DND-41 (cell line): ENCODE results near the gene VPS37B.

ENCODE experiments used
- ATAC-seq: fragments of 200-7000 bp; cut with Tn5 transposase; 3 replicates; pipeline ENCODE4 v1.9.1; 2021; ENCODE audit warnings: low read depth; ENCODE audit not compliant: insufficient read depth
- DNase-seq: peaks from one replicate; pipeline ENCODE4 v3.0.0-alpha.2; 2020
- H2AFZ ChIP-seq: 2 replicates; pipeline ENCODE4 v1.6.0; 2012; ENCODE audit warnings: low read depth, low read length
- H3K27ac ChIP-seq: 2 replicates; pipeline ENCODE4 v1.5.1; 2012; ENCODE audit warnings: low read length, inconsistent platforms
- H3K27me3 ChIP-seq: fragments of 200-600 bp; sonication (generic); 2 replicates; pipeline ENCODE4 v1.6.0; 2012; ENCODE audit warnings: low read length, mild to moderate bottlenecking, inconsistent platforms; ENCODE audit not compliant: insufficient read depth, poor library complexity
- H3K36me3 ChIP-seq: 2 replicates; pipeline ENCODE4 v1.5.1; 2012; ENCODE audit warnings: low read length, inconsistent platforms; ENCODE audit not compliant: insufficient read depth
- H3K4me1 ChIP-seq: 2 replicates; pipeline ENCODE4 v1.5.1; 2012; ENCODE audit warnings: mild to moderate bottlenecking, low read length; ENCODE audit not compliant: insufficient read depth
- H3K4me2 ChIP-seq: 2 replicates; pipeline ENCODE4 v1.6.0; 2012; ENCODE audit warnings: mild to moderate bottlenecking, moderate library complexity, low read length, inconsistent platforms; ENCODE audit not compliant: insufficient read depth
- H3K4me3 ChIP-seq, 2 experiments: fragments of 200-600 bp in 1 of 2; shearing (Covaris generic) in 1 of 2; 2 replicates each; pipeline ENCODE4 v1.5.1; 2012 to 2016; ENCODE audit warnings: inconsistent platforms in 2 of 2, low read length in 2 of 2, mild to moderate bottlenecking in 2 of 2, low read depth in 1 of 2, moderate library complexity in 1 of 2
- H3K79me2 ChIP-seq: 2 replicates; pipeline ENCODE4 v1.6.0; 2012; ENCODE audit warnings: low read length, inconsistent platforms; ENCODE audit not compliant: insufficient read depth
- H3K9ac ChIP-seq: 2 replicates; pipeline ENCODE4 v1.6.0; 2012; ENCODE audit warnings: low read depth, mild to moderate bottlenecking, inconsistent platforms, low read length, moderate library complexity
- H3K9me3 ChIP-seq: 2 replicates; pipeline ENCODE4 v1.5.1; 2012; ENCODE audit warnings: low read length, moderate library complexity, mild to moderate bottlenecking, inconsistent platforms; ENCODE audit not compliant: insufficient read depth, severe bottlenecking
- H4K20me1 ChIP-seq: 2 replicates; pipeline ENCODE4 v1.6.0; 2012; ENCODE audit warnings: low read length; ENCODE audit not compliant: insufficient read depth
- CTCF ChIP-seq: IDR thresholded peaks from 2 replicates; pipeline ENCODE4 v1.5.1; 2012; ENCODE audit warnings: borderline replicate concordance, low read length, moderate library complexity, mild to moderate bottlenecking; ENCODE audit not compliant: poor library complexity, severe bottlenecking; ENCODE audit errors: extremely low read depth
- EZH2 ChIP-seq: IDR thresholded peaks from 3 replicates; pipeline ENCODE4 v1.6.1; 2012; ENCODE audit warnings: borderline replicate concordance, low read depth, mild to moderate bottlenecking, moderate library complexity, low read length, inconsistent platforms; ENCODE audit not compliant: severe bottlenecking

Gene VPS37B

GRCh38 chr12:122929148-122929538 lies 33.2 kb upstream of the VPS37B start:
- ATAC-seq (no peak), DNase-seq (no peak)
- Histone ChIP-seq H3K9ac (no peak overlapping the region), H3K79me2 (no peaks in the 10 kb centered on the region), H3K27me3 (no peaks in the 10 kb centered on the region), H3K4me1 (no peaks in the 10 kb centered on the region), H4K20me1 (no peaks in the 10 kb centered on the region), H2AFZ (no peak overlapping the region), H3K27ac (no peak overlapping the region), H3K36me3 (no peaks in the 10 kb centered on the region), H3K4me2 (no peak overlapping the region), H3K4me3 (no peak overlapping the region), H3K9me3 (no peaks in the 10 kb centered on the region)
- TF ChIP-seq EZH2 (no peak), CTCF (no peak)

GRCh38 chr12:122928404-122929147 lies 32.7 kb upstream of the VPS37B start:
- Histone ChIP-seq H3K4me1 (no peaks in the 10 kb centered on the region), H3K4me2 (no peak overlapping the region), H3K9me3 (no peaks in the 10 kb centered on the region), H3K79me2 (no peaks in the 10 kb centered on the region), H3K27ac (no peak overlapping the region), H3K27me3 (no peaks in the 10 kb centered on the region), H3K4me3 (no peak overlapping the region), H3K36me3 (no peaks in the 10 kb centered on the region), H3K9ac (no peak overlapping the region), H2AFZ (no peak overlapping the region), H4K20me1 (no peaks in the 10 kb centered on the region)
- ATAC-seq (no peak), DNase-seq (no peak)
- TF ChIP-seq CTCF: no peak
- TF ChIP-seq EZH2: no peak

GRCh38 chr12:122927756-122928403 lies 32.0 kb upstream of the VPS37B start:
- H3K9me3 ChIP-seq: no peaks in the 10 kb centered on the region
- no peaks in the 10 kb centered on the region for H3K36me3 ChIP-seq
- H3K9ac ChIP-seq: no peak overlapping the region
- no peak overlapping the region for H3K4me3 ChIP-seq
- no peaks in the 10 kb centered on the region for H3K4me1 ChIP-seq
- DNase-seq (no peak), ATAC-seq (no peak)
- H3K27me3 ChIP-seq: no peaks in the 10 kb centered on the region
- no peak overlapping the region for H3K4me2 ChIP-seq
- H3K27ac ChIP-seq: no peak overlapping the region
- TF ChIP-seq EZH2 (no peak), CTCF (no peak)
- no peaks in the 10 kb centered on the region for H3K79me2 ChIP-seq
- no peak overlapping the region for H2AFZ ChIP-seq
- H4K20me1 ChIP-seq: no peaks in the 10 kb centered on the region
